Measurements from ENCODE around the gene TFDP2.

DNA sequence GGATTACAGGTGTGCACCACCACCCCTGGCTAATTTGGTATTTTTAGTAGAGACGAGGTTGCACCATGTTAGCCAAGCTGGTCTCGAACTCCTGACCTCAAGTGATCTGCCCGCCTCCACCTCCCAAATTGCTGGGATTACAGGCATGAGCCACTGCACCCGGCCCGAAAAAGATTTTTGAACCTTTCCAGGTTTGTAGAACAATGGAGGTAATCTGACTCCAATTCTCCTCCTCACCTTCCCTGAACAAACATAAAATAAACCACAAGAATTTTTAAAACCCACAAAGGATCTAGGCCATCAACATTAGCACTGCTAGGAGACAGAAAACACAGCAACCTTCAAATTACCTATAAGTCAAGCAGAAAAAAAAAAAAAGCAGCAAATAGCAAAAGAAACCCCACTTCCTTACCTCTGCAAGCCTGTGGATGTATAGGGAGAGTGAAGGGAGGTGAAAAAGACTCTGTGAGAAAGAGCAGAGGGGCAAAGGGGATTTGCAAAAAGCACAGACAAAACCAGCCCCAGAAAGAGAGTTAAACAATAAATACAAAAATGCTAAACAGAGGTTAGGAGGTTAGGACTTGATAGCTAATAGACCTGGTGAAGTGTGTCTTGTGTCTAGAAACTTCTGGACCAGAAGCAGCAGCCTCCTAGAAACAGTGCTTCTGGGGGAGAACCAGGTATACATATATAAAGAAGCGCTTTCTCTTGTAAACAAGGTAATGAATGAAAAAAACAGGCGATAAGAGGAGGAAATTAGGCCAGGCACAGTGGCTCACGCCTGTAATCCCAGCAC is 32.1 kb downstream of the TFDP2 start:
- TF ChIP-seq, protein P1, sequence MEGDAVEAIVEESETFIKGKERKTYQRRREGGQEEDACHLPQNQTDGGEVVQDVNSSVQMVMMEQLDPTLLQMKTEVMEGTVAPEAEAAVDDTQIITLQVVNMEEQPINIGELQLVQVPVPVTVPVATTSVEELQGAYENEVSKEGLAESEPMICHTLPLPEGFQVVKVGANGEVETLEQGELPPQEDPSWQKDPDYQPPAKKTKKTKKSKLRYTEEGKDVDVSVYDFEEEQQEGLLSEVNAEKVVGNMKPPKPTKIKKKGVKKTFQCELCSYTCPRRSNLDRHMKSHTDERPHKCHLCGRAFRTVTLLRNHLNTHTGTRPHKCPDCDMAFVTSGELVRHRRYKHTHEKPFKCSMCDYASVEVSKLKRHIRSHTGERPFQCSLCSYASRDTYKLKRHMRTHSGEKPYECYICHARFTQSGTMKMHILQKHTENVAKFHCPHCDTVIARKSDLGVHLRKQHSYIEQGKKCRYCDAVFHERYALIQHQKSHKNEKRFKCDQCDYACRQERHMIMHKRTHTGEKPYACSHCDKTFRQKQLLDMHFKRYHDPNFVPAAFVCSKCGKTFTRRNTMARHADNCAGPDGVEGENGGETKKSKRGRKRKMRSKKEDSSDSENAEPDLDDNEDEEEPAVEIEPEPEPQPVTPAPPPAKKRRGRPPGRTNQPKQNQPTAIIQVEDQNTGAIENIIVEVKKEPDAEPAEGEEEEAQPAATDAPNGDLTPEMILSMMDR (IDR thresholded peaks at IDR 0.05), result no peak
- no peak for TF ChIP-seq ZFX (IDR thresholded peaks at IDR 0.05; ENCODE audit: borderline replicate concordance)

All from 22Rv1 (cell line).